ENCODE results near the gene SPRED3.

The SPRED3 gene

DNA sequence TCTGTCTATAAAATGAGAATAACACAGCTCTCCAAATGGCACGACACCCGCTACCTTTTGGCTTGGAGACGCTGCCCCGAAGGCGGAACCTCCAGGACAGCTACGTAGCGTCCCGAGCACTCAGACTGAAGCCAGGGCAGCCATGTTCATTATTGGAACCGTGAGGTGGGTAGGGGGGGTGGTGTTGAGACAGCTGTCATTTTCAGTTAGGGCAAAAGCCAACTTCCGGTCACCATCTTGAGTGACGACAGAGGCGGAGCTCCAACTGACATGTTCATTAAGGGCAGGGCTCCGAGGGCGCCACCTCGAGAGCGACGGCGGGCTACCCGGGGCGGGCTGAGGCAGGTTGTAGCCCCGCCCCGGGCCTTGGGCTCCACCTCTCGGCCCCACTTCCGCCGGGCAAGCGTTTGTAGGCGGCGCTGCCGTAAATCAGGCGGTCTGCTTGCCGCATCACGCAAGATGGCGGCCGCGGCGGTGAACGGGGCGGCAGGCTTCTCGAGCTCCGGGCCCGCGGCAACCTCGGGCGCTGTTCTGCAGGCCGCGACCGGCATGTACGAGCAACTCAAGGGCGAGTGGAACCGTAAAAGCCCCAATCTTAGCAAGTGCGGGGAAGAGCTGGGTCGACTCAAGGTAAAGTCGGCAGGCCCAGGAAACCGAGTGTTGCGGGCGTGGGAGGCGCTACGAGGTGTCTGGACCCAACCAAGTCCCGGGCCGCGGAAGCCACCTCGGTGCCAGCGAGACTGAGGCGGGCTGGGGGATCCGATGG lies 14.0 kb upstream of the SPRED3 start, which contains the start of gene PSMD8:
TSS of gene PSMD8 (plus strand) at position 240 of the 766 bp plus-strand sequence. CDS start at position 271, 31 bp downstream.
- peak; percentile 95 for TF ChIP-seq YY1 (IDR thresholded peaks at IDR 0.05; ENCODE audit: low read depth)
- TF ChIP-seq TCF12 (IDR thresholded peaks at IDR 0.05; ENCODE audit: low read depth) = peak; percentile 63; the same call in 1 of the 2 replicates
- TF ChIP-seq MAX (IDR thresholded peaks at IDR 0.05) = no peak; the same call in none of the 2 replicates
- 0 out of 2 replicates have a peak, but pooled peaks have one; percentile 2 for TF ChIP-seq NFIC (IDR thresholded peaks at IDR 0.05)
- peak; percentile 78 for TF ChIP-seq CREB1 (IDR thresholded peaks at IDR 0.05; ENCODE audit: low read depth)
- no peak for TF ChIP-seq FOXM1 (IDR thresholded peaks at IDR 0.05; ENCODE audit: borderline replicate concordance, low read depth)
- no peak for TF ChIP-seq CEBPB (IDR thresholded peaks at IDR 0.05)
- TF ChIP-seq TEAD4 (IDR thresholded peaks at IDR 0.05) = 0 out of 2 replicates have a peak, but pooled peaks have one; percentile 35
- peak; percentile 23; the same call in 1 of the 2 replicates for TF ChIP-seq RAD21 (IDR thresholded peaks at IDR 0.05; ENCODE audit: low read depth)
- TF ChIP-seq, protein P1, sequence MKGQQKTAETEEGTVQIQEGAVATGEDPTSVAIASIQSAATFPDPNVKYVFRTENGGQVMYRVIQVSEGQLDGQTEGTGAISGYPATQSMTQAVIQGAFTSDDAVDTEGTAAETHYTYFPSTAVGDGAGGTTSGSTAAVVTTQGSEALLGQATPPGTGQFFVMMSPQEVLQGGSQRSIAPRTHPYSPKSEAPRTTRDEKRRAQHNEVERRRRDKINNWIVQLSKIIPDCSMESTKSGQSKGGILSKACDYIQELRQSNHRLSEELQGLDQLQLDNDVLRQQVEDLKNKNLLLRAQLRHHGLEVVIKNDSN (IDR thresholded peaks at IDR 0.05) = no peak
- peak; percentile 88 for TF ChIP-seq EGR1 (IDR thresholded peaks at IDR 0.05)
- no peak; the same call in 1 of the 2 replicates for TF ChIP-seq REST (IDR thresholded peaks at IDR 0.05; ENCODE audit: low read depth)
- TF ChIP-seq ZBTB7A (IDR thresholded peaks at IDR 0.05; ENCODE audit: low read depth) = no peak; the same call in 1 of the 2 replicates
- TF ChIP-seq TAF1 (IDR thresholded peaks at IDR 0.05; ENCODE audit: low read depth) = peak; percentile 100
- TF ChIP-seq EP300 (IDR thresholded peaks at IDR 0.05; ENCODE audit: borderline replicate concordance) = no peak

DNA sequence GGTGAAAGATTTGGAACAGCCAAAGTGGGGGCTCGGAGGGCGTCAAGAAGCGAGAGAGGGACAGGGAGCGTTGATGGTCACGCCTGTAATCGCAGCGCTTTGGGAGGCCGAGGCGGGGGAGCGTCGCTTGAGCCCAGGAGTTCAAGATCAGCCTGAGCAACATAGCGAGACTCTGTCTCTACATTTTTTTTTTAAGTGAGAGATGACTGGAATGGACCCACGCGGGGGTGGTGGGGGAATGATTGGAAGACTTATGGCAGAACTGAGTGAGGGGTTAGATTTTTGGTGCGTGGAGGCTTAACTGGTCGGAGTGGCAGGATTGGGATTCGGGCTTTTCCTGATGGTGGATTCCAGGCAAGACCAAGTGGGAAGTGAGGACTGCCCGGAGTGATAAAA lies 13.4 kb upstream of the SPRED3 start:
- no peak for TF ChIP-seq CEBPB (IDR thresholded peaks at IDR 0.05)
- peak; percentile 6; the same call in 1 of the 2 replicates for TF ChIP-seq MAX (IDR thresholded peaks at IDR 0.05)

GRCh38 chr19:38375748-38376147 lies 12.7 kb upstream of the SPRED3 start:
- TF ChIP-seq ZBTB7A (IDR thresholded peaks at IDR 0.05; ENCODE audit: low read depth) (no peak), RAD21 (IDR thresholded peaks at IDR 0.05; ENCODE audit: low read depth) (no peak)

- no peak for TF ChIP-seq ZBTB7A (IDR thresholded peaks at IDR 0.05; ENCODE audit: low read depth)
Measured at GRCh38 chr19:38376576-38376975, 11.9 kb upstream of the SPRED3 start.

GRCh38 chr19:38377052-38377451 lies 11.4 kb upstream of the SPRED3 start:
- TF ChIP-seq MAX (IDR thresholded peaks at IDR 0.05) = no peak
- no peak for TF ChIP-seq TAF1 (IDR thresholded peaks at IDR 0.05; ENCODE audit: low read depth)
- no peak for TF ChIP-seq TEAD4 (IDR thresholded peaks at IDR 0.05)
- no peak for TF ChIP-seq YY1 (IDR thresholded peaks at IDR 0.05; ENCODE audit: low read depth)
- no peak for TF ChIP-seq REST (IDR thresholded peaks at IDR 0.05; ENCODE audit: low read depth)
- TF ChIP-seq NFIC (IDR thresholded peaks at IDR 0.05) = no peak
- TF ChIP-seq ZBTB7A (IDR thresholded peaks at IDR 0.05; ENCODE audit: low read depth) = no peak
- TF ChIP-seq FOXM1 (IDR thresholded peaks at IDR 0.05; ENCODE audit: borderline replicate concordance, low read depth) = no peak
- no peak for TF ChIP-seq CREB1 (IDR thresholded peaks at IDR 0.05; ENCODE audit: low read depth)
- no peak for TF ChIP-seq RAD21 (IDR thresholded peaks at IDR 0.05; ENCODE audit: low read depth)
- no peak for TF ChIP-seq TCF12 (IDR thresholded peaks at IDR 0.05; ENCODE audit: low read depth)
- no peak for TF ChIP-seq CEBPB (IDR thresholded peaks at IDR 0.05)

GRCh38 chr19:38378866-38379265 lies 9.6 kb upstream of the SPRED3 start:
- TF ChIP-seq REST (IDR thresholded peaks at IDR 0.05; ENCODE audit: low read depth) = no peak
- TF ChIP-seq FOXM1 (IDR thresholded peaks at IDR 0.05; ENCODE audit: borderline replicate concordance, low read depth) = no peak
- TF ChIP-seq RAD21 (IDR thresholded peaks at IDR 0.05; ENCODE audit: low read depth) = no peak

Data from Ishikawa (cell line).